WI38 (cell line): ENCODE data around the gene ARID1B.
"Not testable (repeated sequence)": the region's sequence is repeated elsewhere in the genome, so short reads cannot be mapped to it uniquely, and the experiment has no call there.

Source experiments
- H3K4me3 ChIP-seq: 2 replicates; pipeline ENCODE4 v1.5.1; 2011; ENCODE audit warnings: low read depth, mild to moderate bottlenecking, control low read depth, low read length
- TF ChIP-seq, protein P1 (sequence below): IDR thresholded peaks from 2 replicates; pipeline ENCODE4 v1.5.1; 2012; ENCODE audit warnings: low read depth, mild to moderate bottlenecking, control low read depth, low read length

Gene ARID1B

GRCh38 chr6:156982168-156982567 lies 205.0 kb downstream of the ARID1B start:
- TF ChIP-seq, protein P1, sequence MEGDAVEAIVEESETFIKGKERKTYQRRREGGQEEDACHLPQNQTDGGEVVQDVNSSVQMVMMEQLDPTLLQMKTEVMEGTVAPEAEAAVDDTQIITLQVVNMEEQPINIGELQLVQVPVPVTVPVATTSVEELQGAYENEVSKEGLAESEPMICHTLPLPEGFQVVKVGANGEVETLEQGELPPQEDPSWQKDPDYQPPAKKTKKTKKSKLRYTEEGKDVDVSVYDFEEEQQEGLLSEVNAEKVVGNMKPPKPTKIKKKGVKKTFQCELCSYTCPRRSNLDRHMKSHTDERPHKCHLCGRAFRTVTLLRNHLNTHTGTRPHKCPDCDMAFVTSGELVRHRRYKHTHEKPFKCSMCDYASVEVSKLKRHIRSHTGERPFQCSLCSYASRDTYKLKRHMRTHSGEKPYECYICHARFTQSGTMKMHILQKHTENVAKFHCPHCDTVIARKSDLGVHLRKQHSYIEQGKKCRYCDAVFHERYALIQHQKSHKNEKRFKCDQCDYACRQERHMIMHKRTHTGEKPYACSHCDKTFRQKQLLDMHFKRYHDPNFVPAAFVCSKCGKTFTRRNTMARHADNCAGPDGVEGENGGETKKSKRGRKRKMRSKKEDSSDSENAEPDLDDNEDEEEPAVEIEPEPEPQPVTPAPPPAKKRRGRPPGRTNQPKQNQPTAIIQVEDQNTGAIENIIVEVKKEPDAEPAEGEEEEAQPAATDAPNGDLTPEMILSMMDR, result no peak
- no peak overlapping the region for H3K4me3 ChIP-seq

DNA sequence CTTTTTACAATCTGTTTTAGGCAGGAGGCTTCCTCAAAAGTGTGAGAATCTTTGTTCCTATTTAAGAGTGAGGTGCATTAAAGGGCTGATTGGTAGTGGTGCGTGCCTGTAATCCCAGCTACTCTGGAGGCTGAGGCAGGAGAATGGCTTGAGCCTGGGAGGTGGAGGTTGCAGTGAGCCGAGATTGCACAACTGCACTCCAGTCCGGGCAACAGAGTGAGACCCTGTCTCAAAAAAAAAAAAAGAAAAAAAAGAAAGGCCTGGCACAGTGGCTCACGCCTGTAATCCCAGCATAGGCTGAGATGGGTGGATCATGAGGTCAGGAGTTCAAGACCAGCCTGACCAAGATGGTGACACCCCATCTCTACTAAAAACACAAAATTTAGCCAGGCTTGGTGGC lies 205.7 kb downstream of the ARID1B start:
- not testable (repeated sequence) for H3K4me3 ChIP-seq

DNA sequence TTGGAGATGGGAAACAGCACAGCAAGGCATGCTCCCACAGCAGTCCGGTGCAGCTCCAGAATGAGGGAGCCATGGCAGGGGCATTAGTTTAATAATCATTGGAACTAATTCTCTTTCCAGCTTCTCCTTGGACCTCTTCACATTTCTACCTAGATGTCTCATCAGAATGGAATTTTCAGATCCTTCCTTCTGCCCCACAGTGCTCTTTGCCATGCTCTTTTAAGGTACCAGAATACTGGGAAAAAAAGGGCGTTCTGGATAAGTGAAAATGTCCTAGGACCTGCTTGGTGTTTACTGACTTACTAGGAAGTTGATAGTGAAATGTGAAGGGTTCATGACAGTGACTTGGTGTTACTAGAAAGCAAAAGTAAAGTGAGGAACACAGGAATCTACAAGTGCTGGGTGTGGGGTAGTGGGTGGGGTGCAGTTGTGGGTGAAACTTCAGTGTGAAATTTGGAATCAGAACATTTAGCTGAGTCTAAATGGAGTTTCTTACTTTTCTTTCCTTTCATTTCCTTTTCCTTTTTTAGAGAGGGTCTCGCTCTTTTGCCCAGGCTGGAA lies 207.1 kb downstream of the ARID1B start:
- TF ChIP-seq, protein P1, result no peak
- H3K4me3 ChIP-seq, result no peak overlapping the region

- H3K4me3 ChIP-seq, result no peak overlapping the region
- TF ChIP-seq, protein P1, result no peak
These were observed 208.1 kb downstream of the ARID1B start for GRCh38 chr6:156985309-156985708.

GRCh38 chr6:156988276-156989158 lies 211.3 kb downstream of the ARID1B start:
- TF ChIP-seq, protein P1, result no peak
- H3K4me3 ChIP-seq, result no peak overlapping the region

GRCh38 chr6:156989159-156989806 lies 212.1 kb downstream of the ARID1B start:
- no peak overlapping the region for H3K4me3 ChIP-seq

DNA sequence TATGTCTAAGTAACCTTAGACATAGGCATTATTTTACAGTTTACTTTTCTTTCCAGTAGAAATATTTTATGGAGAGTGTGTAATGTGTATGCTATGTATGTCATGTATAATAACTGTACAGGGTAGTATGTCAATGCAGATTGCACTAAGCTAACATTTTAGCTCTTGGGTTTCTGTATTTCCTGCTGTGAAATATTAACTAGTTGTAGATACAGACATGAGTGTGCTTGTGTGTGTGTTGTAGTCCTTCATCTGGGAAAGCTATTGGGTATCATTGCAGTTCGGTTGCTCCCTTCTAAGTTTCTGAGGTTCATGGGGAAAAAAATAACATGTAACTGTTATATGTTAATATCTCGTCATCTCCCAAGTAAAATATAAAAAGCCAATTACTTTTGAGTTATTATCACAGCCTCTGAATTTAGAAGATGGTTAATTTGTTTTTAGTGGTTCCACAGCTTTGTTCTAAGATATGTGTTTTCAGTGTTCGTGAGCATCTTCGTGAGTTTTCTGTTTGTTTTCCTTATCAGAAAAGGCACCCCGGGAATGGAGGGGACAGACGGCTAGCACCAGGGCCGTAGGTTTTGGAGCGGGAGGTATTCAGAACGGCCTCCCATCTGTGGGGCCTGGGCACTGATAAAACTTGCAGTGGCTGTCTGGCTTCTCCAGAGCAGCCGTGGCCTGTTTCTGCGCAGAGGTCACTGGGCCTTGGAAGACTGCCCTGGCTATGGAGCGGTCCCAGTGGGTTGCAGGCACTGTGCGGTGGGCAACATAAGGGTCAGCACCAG lies 215.0 kb downstream of the ARID1B start:
- TF ChIP-seq, protein P1, result no peak

More at GRCh38 chr6:156989159-156989806, 212.1 kb downstream of the ARID1B start:
- TF ChIP-seq, protein P1, result no peak

More for the DNA sequence above, 215.0 kb downstream of the ARID1B start:
- H3K4me3 ChIP-seq, result no peak overlapping the region
